GM21529 (cell line): ENCODE data around the gene CXCL17.

ENCODE experiments used
- ATAC-seq: cut with Tn5 transposase; IDR thresholded peaks from one replicate; pipeline ENCODE4 v1.9.1; 2021; ENCODE audit not compliant: unreplicated experiment

Gene CXCL17

GRCh38 chr19:42424712-42425131 is 18.0 kb downstream of the CXCL17 start:
- no peak for ATAC-seq

- ATAC-seq, result no peak
These were observed 18.4 kb downstream of the CXCL17 start for GRCh38 chr19:42424345-42424707.

DNA sequence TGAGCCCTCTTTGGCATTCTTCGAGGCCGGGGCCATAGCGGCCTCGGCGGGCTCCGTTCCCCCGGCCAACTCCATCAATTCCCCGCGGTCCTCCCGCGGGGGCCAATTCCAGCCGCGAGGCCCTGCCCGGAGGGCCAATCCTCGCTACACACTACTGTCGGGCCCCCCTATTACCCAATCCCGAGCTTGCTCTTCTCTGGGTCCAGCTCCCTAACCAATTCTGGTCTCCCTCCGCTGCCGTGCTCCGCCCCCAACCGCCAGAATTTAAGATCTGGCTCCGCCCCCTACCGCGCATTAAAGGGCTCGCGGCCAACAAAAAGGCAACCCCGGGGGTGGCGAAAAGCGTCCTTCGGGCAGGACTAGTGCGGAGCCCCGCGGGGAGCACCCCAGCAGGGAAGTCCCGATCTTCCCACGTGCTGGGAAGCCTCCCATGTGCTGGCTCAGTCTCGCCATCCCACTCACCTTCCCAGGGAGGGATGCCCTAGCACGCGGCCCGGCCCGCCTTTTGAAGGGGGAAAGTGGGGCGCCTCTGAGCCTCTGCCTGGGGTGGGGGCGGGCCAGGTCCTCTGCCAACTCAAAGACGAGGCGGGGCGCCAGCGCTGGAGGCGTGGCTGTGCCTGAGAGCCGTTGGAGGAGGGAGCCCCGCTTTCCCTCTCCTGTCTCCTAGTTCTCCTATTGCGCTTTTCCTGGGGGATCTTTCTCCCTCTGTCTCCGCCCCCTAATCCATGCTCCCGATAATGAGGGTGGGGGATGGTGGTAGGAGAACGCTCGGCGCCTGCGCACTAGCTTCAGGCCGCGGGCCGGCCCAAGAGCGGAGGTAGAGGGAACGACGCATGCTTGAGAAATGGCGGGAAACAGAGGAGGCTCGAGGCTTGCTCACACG is 19.0 kb downstream of the CXCL17 start:
- peak; percentile 86 for ATAC-seq

- peak; percentile 42 for ATAC-seq
These were observed 19.8 kb downstream of the CXCL17 start for GRCh38 chr19:42422901-42423461.

- peak; percentile 10 for ATAC-seq
These were observed 20.4 kb downstream of the CXCL17 start for GRCh38 chr19:42422092-42422900.

DNA sequence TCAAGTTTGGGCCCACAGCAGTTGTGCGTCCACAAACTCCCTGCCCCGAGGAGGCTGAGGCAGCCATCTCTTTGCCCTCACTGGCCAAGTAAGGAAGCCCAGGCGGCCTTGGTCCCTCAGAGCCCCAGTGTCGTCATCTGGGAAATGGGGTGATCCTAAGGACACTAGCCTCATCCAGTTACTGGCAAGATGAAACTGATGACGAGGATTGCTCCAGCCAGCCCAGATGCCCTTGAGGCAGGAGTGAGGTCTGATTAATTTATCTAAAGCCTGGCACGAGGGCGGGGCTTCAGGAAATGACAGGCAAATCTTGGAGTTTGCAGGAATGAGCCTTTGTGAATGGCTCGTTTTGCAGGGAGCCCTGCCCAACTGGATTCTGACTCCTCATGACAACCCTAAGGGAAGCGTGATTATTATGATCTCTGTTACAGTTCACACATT is 21.1 kb downstream of the CXCL17 start:
- no peak for ATAC-seq

DNA sequence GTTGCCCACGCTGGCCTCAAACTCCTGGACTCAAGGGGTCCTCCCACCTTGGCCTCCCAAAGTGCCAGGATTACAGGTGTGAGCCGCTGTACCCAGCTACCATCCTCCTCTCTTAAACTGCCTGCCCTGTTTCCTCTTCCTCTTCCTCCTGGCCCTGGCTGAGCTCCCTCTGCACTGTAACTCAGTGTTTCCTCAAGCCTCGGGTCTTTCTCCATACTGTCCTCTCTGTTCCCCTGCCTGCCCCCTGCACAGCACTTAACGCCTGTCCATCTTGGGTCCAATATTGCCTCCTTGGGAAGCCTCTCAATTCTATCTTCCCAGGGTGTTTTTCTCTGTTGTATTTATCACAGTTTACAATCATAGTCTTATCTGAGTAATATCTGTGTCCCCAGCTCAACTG is 21.6 kb downstream of the CXCL17 start:
- ATAC-seq, result no peak

DNA sequence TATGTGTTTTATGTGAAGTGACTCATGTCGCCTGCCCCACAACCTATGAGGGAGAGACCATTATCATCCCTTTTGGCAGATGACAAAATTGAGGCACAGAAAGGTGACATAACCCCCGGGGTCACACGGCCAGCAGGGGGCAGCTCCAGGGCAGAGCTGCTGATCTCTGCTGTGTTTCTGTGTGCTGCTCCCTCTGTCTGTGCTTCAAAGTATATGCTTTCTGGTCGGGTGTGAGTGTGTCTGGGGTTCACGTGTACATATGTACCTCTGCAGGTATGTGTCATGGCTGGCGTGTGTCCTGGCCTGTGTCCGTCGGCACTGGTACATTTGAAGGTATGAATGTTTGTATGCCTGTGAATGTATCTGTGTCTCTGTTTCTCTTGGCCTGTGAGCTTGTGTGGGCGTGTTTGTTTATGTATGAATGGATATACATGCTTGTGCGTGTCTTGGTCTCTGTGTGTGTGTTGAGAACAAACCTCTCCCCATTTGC is 22.6 kb downstream of the CXCL17 start:
- ATAC-seq, result peak; percentile 31

GRCh38 chr19:42419309-42419708 is 23.4 kb downstream of the CXCL17 start:
- no peak for ATAC-seq

- no peak for ATAC-seq
These were observed 30.1 kb downstream of the CXCL17 start for GRCh38 chr19:42412661-42413076.

GRCh38 chr19:42412227-42412626 is 30.5 kb downstream of the CXCL17 start:
- no peak for ATAC-seq

DNA sequence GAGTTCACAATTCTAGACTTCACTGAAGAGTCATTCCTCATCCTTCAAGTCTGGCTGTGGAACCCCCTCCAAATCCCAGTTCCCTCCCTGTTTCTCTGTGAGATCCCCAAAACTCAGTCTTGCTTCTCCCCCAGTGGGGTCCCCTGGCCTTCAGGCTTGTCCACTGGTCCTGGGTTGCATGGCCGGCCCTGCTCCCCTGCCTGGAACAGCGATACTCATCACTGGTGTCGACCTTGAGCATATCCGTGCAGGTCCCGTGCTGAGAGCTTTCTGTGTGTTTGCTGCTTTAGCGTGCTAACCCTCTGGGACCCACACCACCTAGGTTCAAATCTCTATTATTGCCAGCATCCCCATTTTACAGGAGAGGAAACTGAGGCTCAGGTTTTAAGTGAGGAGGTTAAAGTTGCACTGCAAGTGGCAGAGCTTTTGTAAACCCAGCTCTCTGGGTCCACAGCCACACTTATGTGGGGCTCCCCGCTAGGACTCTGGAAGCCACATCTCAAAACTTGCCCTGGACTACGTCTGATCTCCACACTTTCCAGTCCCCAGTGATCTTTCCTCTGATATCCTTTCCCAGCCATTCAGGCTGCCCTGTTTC is 31.1 kb downstream of the CXCL17 start:
- no peak for ATAC-seq

DNA sequence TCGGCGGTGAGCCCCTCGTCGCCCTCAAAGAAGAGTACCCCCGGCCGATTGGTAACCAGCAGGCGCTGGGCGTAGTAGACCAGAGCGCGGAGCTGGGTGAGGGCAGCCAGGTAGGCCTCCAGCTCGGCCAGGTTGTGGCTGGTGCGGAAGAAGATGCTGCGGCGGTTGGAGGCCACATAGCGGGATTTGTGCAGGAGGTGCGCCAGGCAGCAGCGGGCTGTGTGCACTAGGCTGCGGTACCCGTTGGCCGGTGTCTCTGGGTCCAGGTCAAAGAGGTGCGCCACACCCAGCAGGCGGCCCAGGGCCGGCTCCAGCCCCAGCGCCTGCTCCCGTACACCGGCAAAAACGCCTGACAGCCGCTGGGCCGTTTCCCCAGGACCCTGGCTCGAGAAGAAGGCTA is 32.4 kb downstream of the CXCL17 start:
- ATAC-seq, result no peak

DNA sequence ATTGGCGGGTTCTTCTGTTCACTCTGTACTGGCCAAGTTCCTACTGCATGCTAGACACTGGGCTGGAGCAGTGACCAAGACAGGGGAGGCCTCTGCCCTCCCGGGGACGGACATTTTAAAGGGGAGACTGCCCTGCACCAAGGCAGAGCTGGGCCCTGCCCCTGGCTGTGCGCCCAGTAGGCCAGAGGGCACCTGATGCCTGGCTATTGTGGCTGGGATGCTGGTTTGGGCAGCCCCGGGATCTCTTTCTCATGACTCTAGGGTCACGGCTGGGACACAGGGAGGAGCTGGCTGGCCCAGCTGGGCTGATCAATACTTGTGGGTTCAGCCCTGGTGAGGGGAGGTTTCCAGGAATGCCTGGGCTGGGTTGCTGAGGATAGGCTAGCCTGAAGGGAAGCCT is 33.3 kb downstream of the CXCL17 start:
- no peak for ATAC-seq

GRCh38 chr19:42407816-42408175 is 35.0 kb downstream of the CXCL17 start:
- no peak for ATAC-seq

DNA sequence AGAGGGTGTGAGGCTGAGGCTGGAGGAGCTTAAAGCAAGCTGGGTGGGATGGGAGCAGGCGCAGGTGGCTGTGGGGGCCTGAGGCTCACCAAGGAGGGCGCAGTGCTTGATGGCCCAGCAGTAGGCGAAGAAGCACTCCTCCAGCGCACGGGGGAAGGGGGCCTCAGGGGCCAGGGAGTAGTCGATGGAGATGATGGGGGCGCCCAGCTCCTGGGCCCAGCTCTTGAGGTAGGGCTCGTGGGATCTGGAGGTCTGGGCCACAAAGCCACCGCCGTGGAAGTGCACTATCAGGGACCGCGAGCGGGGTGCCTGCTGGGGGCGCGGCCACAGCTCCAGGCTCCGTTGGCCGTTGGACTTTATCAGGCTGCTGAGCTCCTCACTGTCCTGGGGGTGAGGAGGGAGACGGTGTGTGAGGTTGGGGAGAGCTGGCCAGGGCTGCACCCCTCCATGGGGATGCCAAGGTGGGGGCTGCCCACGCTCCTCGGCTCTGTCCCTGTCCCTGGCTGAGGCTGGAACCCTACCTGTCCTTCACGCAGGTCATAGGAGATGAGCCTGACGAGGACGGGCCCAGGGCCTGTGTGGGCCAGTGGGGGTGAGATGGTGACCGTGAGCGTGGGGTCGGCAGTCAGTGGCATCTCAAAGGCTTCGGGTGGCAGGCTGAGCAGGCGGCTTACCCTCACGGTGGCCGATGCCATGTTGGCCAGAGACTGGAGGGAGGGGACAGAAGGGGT is 35.5 kb downstream of the CXCL17 start:
- ATAC-seq, result no peak

- no peak for ATAC-seq
These were observed 36.6 kb downstream of the CXCL17 start for GRCh38 chr19:42406111-42406510.

DNA sequence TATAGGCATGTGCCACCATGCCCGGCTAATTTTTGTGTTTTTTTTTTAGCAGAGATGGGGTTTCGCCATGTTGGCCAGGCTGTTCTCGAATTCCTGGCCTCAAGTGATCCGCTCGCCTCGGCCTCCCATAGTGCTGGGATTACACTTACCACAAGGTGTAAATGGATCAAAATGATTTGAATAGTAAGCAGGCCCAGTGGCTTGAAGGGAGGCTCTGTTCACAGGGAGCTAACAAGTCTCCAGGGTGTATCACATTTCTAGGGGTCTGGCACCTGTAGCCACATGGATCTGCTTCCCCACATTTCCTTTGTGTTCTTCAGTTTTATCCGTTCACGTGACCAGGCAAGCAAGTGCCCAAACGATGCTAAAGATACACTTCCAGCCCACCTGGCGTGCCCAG is 39.2 kb downstream of the CXCL17 start:
- ATAC-seq, result no peak

GRCh38 chr19:42402376-42403116 is 40.2 kb downstream of the CXCL17 start:
- ATAC-seq, result no peak
